ENCODE measurements around the gene NSUN2.

Gene NSUN2

GRCh38 chr5:6604341-6604740 lies 28.5 kb downstream of the NSUN2 start:
- no peak for DNase-seq (ENCODE audit: low spot score)

- DNase-seq (ENCODE audit: low spot score), result no peak
These were observed 29.2 kb downstream of the NSUN2 start for GRCh38 chr5:6603643-6604042.

- no peak for DNase-seq (ENCODE audit: low spot score)
These were observed 30.4 kb downstream of the NSUN2 start for GRCh38 chr5:6602441-6602840.

GRCh38 chr5:6601816-6602215 lies 31.0 kb downstream of the NSUN2 start:
- no peak for DNase-seq (ENCODE audit: low spot score)

GRCh38 chr5:6601271-6601670 lies 31.6 kb downstream of the NSUN2 start:
- no peak for DNase-seq (ENCODE audit: low spot score)

GRCh38 chr5:6599739-6600138 lies 33.1 kb downstream of the NSUN2 start:
- no peak for DNase-seq (ENCODE audit: low spot score)

- DNase-seq (ENCODE audit: low spot score), result no peak
These were observed 34.4 kb downstream of the NSUN2 start for GRCh38 chr5:6598351-6598900.

- no peak for DNase-seq (ENCODE audit: low spot score)
These were observed 35.3 kb downstream of the NSUN2 start for GRCh38 chr5:6597557-6597956.

GRCh38 chr5:6596388-6596787 lies 36.5 kb downstream of the NSUN2 start:
- DNase-seq (ENCODE audit: low spot score), result no peak

GRCh38 chr5:6595405-6595804 lies 37.4 kb downstream of the NSUN2 start:
- DNase-seq (ENCODE audit: low spot score), result no peak

- DNase-seq (ENCODE audit: low spot score), result no peak
These were observed 38.8 kb downstream of the NSUN2 start for GRCh38 chr5:6594066-6594465.

- no peak for DNase-seq (ENCODE audit: low spot score)
These were observed 39.5 kb downstream of the NSUN2 start for GRCh38 chr5:6593148-6594016.

GRCh38 chr5:6592601-6593000 lies 40.2 kb downstream of the NSUN2 start:
- peak; percentile 42 for DNase-seq (ENCODE audit: low spot score)

GRCh38 chr5:6591671-6592288 lies 41.1 kb downstream of the NSUN2 start:
- DNase-seq (ENCODE audit: low spot score), result no peak

- no peak for DNase-seq (ENCODE audit: low spot score)
These were observed 42.3 kb downstream of the NSUN2 start for GRCh38 chr5:6590581-6590980.

GRCh38 chr5:6587171-6587570 lies 45.7 kb downstream of the NSUN2 start:
- no peak for DNase-seq (ENCODE audit: low spot score)

- no peak for DNase-seq (ENCODE audit: low spot score)
These were observed 46.2 kb downstream of the NSUN2 start for GRCh38 chr5:6586647-6587042.

GRCh38 chr5:6585939-6586646 lies 46.8 kb downstream of the NSUN2 start:
- no peak for DNase-seq (ENCODE audit: low spot score)

GRCh38 chr5:6585168-6585567 lies 47.7 kb downstream of the NSUN2 start:
- DNase-seq (ENCODE audit: low spot score), result no peak

- no peak for DNase-seq (ENCODE audit: low spot score)
These were observed 48.1 kb downstream of the NSUN2 start for GRCh38 chr5:6584727-6585126.

GRCh38 chr5:6584101-6584645 lies 48.7 kb downstream of the NSUN2 start:
- no peak for DNase-seq (ENCODE audit: low spot score)

Data from AG08395 (cell line).